ENCODE measurements around the gene AGTPBP1.
"Not testable (repeated sequence)": the region's sequence is repeated elsewhere in the genome, so short reads cannot be mapped to it uniquely, and the experiment has no call there.

AGTPBP1 gene

GRCh38 chr9:85719411-85719810 is 22.3 kb downstream of the AGTPBP1 start:
- DNase-seq, result not testable (repeated sequence)

DNA sequence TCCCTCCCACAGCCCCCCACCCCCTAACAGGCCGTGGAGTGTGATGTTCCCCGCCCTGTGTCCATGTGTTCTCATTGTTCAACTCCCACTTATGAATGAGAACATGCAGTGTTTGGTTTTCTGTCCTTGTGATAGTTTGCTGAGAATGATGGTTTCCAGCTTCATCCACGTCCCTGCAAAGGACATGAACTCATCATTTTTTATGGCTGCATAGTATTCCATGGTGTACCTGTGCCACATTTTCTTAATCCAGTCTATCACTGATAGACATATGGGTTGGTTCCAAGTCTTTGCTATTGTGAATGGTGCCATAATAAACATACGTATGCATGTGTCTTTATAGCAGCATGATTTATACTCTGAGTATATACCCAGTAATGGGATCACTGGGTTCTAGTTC is 23.9 kb downstream of the AGTPBP1 start:
- not testable (repeated sequence) for DNase-seq

GRCh38 chr9:85717220-85717619 is 24.5 kb downstream of the AGTPBP1 start:
- DNase-seq, result no peak

DNA sequence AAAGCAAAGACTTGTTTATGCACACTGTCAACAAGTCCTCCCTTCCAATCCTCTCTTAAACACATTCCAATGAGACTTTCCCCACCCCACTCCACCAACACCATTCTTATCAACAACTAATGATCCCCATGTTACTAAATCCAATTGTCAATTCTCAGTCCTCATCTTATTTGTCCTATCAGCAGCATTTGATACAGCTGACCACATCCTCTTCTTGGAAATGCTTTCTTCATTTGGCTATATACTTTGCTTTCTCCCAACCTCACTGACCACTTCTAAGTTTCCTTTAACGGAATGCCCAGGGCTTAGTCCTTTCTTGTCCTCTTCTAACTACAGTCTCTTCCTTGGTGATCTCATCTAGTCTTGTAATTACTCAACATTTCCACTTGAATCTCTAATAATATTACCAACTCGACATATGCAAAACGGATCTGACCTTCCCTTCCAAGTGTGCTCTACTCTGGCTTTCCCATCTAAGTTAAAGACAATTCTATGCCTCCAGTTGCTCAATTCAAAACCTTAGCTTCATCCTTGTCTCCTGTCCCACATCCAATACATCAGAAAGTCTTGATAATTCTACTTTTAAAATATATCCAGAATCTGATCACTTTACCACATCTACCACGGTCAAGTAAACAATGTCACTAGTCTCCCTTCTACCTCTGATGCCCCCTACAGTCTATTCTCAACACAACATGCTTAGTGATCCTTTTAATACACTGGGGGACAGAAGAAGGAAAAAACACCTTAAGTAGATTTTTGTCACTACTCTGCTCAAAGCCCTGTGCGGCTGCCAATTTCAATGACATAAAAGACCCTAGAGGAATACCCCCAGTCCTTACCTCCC is 25.5 kb downstream of the AGTPBP1 start:
- no peak for DNase-seq

DNA sequence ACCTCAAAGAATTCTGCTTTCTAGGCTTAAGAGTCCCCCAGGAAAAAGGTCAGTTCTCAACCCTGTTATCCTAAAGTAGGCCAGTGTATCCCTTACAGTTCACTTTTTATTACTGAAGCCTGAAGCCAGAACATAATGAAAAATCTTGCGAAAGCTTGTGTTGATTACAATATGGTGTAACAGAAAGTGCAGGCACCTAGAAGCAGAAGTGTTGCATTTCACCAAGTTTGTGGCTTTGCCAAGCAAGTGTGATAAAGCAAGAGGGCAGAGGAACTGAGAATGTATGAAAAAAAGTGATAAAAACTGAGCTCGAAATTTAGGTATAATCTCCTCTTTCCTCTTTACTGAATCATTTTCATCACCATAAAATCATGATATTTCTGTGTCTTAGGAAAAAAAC is 26.2 kb downstream of the AGTPBP1 start:
- DNase-seq, result no peak

GRCh38 chr9:85713897-85714296 is 27.9 kb downstream of the AGTPBP1 start:
- DNase-seq, result no peak

- no peak for DNase-seq
Observed at GRCh38 chr9:85704744-85705143, 37.0 kb downstream of the AGTPBP1 start.

DNA sequence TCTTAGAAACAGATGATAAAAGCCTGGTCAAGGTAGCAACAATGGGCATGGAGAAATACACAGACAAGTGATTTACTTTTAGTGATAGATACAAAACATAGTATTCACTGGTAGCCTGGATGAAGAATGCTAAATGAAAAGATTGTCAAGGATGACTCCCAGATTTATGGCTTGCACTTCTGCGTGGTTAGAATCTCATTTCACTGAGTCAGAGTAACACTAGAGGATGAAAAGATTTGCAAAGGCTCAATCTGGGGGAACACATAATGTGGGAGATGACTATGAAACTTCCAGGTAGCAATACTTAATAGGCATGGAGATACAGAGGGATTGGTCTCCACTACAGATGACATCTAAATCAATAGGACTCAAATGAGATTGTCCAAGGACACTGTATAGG is 38.4 kb downstream of the AGTPBP1 start:
- DNase-seq, result peak; percentile 30

DNA sequence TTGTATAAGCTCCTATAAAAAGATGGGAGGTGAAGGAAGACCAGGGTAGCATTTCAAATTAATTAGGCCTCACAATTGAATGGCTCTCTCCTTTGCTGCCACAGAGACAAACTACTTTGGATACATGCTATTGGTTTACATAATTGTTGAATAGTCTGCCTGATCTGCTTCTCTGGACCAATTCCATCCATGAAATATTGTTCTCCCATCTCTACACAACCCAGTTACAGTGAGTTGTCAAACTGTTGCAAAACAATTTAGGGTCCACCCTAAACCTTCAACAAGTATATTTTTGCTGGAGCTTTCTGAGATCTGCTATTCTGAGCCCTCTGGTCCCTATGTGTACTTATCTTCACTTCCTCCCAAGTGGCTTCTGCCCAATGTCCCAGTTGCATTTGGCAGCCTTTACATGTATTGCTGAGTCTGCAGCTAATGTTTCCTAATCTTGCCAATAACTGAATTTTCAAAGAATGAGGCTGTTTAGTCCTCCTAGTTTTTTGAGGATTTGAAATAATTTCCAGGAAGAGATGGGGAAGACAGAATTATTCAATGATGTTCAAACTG is 38.9 kb downstream of the AGTPBP1 start:
- DNase-seq, result no peak

- DNase-seq, result no peak
Observed at GRCh38 chr9:85702191-85702590, 39.6 kb downstream of the AGTPBP1 start.

- DNase-seq, result no peak
Observed at GRCh38 chr9:85700330-85700729, 41.4 kb downstream of the AGTPBP1 start.

- no peak for DNase-seq
Observed at GRCh38 chr9:85688361-85688760, 53.4 kb downstream of the AGTPBP1 start.

- DNase-seq, result no peak
Observed at GRCh38 chr9:85685081-85685480, 56.7 kb downstream of the AGTPBP1 start.

DNA sequence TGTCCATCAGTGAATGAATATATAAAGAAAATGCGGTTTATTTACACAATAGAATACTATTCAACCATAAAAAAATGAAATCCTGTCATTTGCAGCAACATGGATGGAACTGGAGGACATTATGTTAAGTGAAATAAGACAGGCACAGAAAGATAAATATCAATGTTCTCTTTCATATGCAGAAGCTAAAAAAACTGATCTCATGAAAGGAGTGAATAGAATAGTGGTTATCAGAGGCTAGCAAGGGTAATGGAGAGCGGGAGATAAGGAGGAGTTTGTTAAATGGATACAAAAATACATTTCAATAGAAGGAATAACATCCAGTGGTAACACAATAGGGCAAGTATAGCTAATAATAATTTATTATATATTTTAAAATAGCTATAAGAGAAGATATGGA is 65.0 kb downstream of the AGTPBP1 start:
- no peak for DNase-seq

GRCh38 chr9:85667374-85667773 is 74.4 kb downstream of the AGTPBP1 start:
- DNase-seq, result no peak

DNA sequence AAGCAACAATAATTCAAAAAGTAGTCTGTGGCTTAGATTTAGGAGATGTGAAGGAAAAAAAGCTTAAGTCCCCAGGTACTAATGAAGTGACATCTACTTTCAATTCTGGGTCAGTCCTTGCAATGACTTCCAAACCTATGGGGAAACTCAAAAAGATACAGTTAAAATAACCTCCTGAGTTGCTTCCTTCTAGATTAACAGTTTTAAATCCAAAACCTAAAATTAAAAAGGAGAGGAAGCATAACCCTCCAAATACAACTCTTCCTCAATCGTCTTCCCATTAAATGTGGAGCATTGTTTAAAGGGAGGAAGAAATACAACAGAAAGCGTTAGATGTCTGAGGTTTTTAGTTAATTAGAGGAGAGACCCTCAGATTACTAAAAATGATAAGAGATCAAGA is 75.7 kb downstream of the AGTPBP1 start:
- no peak for DNase-seq

- no peak for DNase-seq
Observed at GRCh38 chr9:85662573-85662972, 79.2 kb downstream of the AGTPBP1 start.

- DNase-seq, result no peak
Observed at GRCh38 chr9:85658716-85659115, 83.0 kb downstream of the AGTPBP1 start.

DNA sequence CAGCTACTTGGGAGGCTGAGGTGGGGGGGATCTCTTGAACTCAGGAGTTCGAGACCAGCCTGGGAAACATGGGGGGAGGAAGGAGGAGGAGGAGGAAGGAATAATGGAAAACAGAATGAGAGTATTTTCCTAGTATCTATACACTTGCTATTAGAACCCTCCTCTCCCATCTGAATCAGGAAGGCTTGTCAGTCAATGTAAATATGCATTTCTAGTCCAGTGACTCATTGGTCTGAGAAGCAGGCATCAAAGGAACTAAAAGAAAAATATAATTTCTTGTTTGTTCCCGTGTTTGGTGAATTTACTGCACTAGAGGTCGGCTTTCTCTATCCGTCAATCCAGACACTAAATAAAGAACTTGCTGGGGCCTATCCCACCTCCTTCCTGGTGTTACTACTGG is 88.6 kb downstream of the AGTPBP1 start:
- DNase-seq, result no peak

GRCh38 chr9:85647571-85647970 is 94.2 kb downstream of the AGTPBP1 start:
- no peak for DNase-seq

DNA sequence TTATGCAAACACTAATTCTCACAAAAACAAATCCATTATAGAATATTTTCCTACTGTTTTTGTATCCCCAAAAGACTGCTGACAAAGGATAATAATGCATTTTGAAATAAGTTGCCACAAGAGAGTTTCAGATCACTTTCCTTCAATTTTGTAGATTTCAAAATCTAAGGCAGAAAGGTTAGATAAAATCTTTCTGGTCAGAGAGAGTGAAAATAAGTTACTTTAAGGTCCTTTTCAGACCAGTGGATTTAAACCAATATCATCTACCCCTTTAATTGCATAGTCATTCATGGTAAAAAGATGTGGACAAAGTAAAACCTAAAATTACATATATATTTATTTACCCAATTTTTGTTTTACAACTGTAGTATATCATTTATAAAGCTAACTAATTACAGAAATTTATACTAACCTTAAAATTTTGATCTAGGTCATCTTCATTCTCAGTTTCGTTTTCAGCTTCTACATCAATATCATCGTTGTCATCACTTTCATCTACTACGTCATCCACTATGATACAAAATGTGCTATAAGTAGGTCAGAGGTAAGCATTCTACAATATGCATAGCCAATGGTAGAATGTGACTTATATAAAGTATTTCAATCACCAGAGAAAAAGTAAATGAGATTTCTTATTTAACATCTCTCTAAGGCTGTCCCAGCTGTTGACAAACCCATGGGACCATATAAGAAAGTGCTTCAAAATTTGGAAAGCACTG is 95.7 kb downstream of the AGTPBP1 start:
- no peak for DNase-seq

GRCh38 chr9:85640425-85640824 is 101.3 kb downstream of the AGTPBP1 start:
- no peak for DNase-seq

GRCh38 chr9:85639675-85640186 is 102.0 kb downstream of the AGTPBP1 start:
- DNase-seq, result no peak

DNA sequence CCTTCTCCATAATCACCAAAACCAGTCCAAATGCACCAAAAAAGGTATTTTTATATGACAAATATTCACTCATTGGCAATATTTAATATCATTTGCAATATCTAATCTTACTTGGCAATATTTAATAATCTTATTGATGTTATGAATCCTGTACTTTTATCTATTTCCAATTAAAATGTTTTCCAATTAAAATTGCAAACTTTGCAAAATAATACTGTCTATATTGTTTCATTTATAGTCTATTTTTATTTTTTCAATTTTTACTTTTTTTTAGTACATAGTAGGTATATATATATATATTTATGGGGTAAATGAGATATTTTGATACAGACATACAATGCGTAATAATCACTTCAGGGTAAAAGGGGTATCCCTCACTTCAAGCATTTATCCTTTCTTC is 109.9 kb downstream of the AGTPBP1 start:
- no peak for DNase-seq

Data from kidney glomerular epithelial cell (primary cell).